Neuronal stem cell (in vitro differentiated cells): ENCODE results near the gene HDC.
A peak's percentile ranks its signal among the peaks of the same experiment; 100 is the strongest.

Experiments used
- DNase-seq: peaks from one replicate; pipeline ENCODE4 v3.0.0-alpha.2; 2013; ENCODE audit warnings: low spot score
- H2AFZ ChIP-seq: one replicate; pipeline ENCODE4 v1.6.1; 2013; ENCODE audit warnings: mild to moderate bottlenecking, low read length, inconsistent platforms
- H2AK5ac ChIP-seq: 2 replicates; pipeline ENCODE4 v1.6.1; 2013; ENCODE audit warnings: low read depth, mild to moderate bottlenecking, inconsistent platforms, low read length, moderate library complexity, mixed read lengths
- H2BK120ac ChIP-seq: 2 replicates; pipeline ENCODE4 v1.6.1; 2013; ENCODE audit warnings: low read depth, mild to moderate bottlenecking, inconsistent platforms, low read length, moderate library complexity, mixed read lengths
- H2BK12ac ChIP-seq: one replicate; pipeline ENCODE4 v1.6.1; 2013; ENCODE audit warnings: low read length, inconsistent platforms
- H2BK15ac ChIP-seq: 2 replicates; pipeline ENCODE4 v1.6.1; 2013; ENCODE audit warnings: mild to moderate bottlenecking, low read length, inconsistent platforms, mixed read lengths
- H2BK5ac ChIP-seq: one replicate; pipeline ENCODE4 v1.6.1; 2013; ENCODE audit warnings: inconsistent platforms, mild to moderate bottlenecking, low read length, moderate library complexity
- H3K14ac ChIP-seq: one replicate; pipeline ENCODE4 v1.6.1; 2013; ENCODE audit warnings: low read length, inconsistent platforms
- H3K18ac ChIP-seq: 2 replicates; pipeline ENCODE4 v1.6.1; 2013; ENCODE audit warnings: low read length, inconsistent platforms
- H3K23ac ChIP-seq: 2 replicates; pipeline ENCODE4 v1.6.1; 2013; ENCODE audit warnings: low read depth, mild to moderate bottlenecking, mixed read lengths, low read length, inconsistent platforms; ENCODE audit not compliant: poor library complexity
- H3K27ac ChIP-seq: replicated peaks from 3 replicates; pipeline ENCODE4 v1.5.1; 2013; ENCODE audit warnings: low read length, inconsistent platforms
- H3K27me3 ChIP-seq, 3 experiments: 2 replicates each; pipeline ENCODE4 v1.6.1; 2013; ENCODE audit warnings: low read length in 3 of 3, mild to moderate bottlenecking in 2 of 3, inconsistent platforms in 1 of 3, low read depth in 1 of 3, mixed read lengths in 1 of 3, moderate library complexity in 1 of 3; ENCODE audit not compliant: control insufficient read depth in 3 of 3, insufficient read depth in 3 of 3
- H3K36me3 ChIP-seq, 2 donors: replicated peaks in 1 of 2; 2 replicates each; pipeline ENCODE4 v1.6.1; 2013; ENCODE audit warnings: low read length in 2 of 2; ENCODE audit not compliant: control insufficient read depth in 2 of 2, insufficient read depth in 2 of 2
- H3K4ac ChIP-seq: 2 replicates; pipeline ENCODE4 v1.6.1; 2013; ENCODE audit warnings: inconsistent platforms, mild to moderate bottlenecking, low read length, moderate library complexity
- H3K4me1 ChIP-seq, 2 donors: 1 replicate in 1 of 2; 2 replicates in 1 of 2; pipeline ENCODE4 v1.6.1; 2013; ENCODE audit warnings: low read length in 2 of 2, low read depth in 1 of 2; ENCODE audit not compliant: control insufficient read depth in 2 of 2, insufficient read depth in 1 of 2
- H3K4me2 ChIP-seq: one replicate; pipeline ENCODE4 v1.6.1; 2013; ENCODE audit warnings: mild to moderate bottlenecking, low read length, inconsistent platforms; ENCODE audit not compliant: insufficient read depth, poor library complexity, severe bottlenecking
- H3K4me3 ChIP-seq, 2 donors: 2 replicates each; pipeline ENCODE4 v1.5.1; 2013; ENCODE audit warnings: low read length in 2 of 2, mild to moderate bottlenecking in 2 of 2, inconsistent platforms in 1 of 2, moderate library complexity in 1 of 2
- H3K79me1 ChIP-seq: one replicate; pipeline ENCODE4 v1.6.1; 2013; ENCODE audit warnings: low read depth, mild to moderate bottlenecking, inconsistent platforms, low read length, moderate library complexity
- H3K9ac ChIP-seq: one replicate; pipeline ENCODE4 v1.6.1; 2013; ENCODE audit warnings: mild to moderate bottlenecking, low read depth, low read length, inconsistent platforms; ENCODE audit not compliant: poor library complexity
- H3K9me3 ChIP-seq, 2 donors: replicated peaks in 1 of 2; 2 replicates each; pipeline versions ENCODE3 to v1.6.1; 2013; ENCODE audit warnings: low read length in 2 of 2, mild to moderate bottlenecking in 2 of 2, inconsistent platforms in 1 of 2, low read depth in 1 of 2, mixed read lengths in 1 of 2, moderate library complexity in 1 of 2; ENCODE audit not compliant: control insufficient read depth in 2 of 2, insufficient read depth in 1 of 2
- H4K8ac ChIP-seq: one replicate; pipeline ENCODE4 v1.6.1; 2013; ENCODE audit warnings: low read depth, mild to moderate bottlenecking, inconsistent platforms, low read length, moderate library complexity
- H4K91ac ChIP-seq: one replicate; pipeline ENCODE4 v1.6.1; 2013; ENCODE audit warnings: low read length, low read depth, mild to moderate bottlenecking, inconsistent platforms; ENCODE audit not compliant: poor library complexity
- WGBS, 2 donors: extraction: QIAGEN DNeasy Blood & Tissue Kit; methylation state at CpG; one replicate each; pipeline ENCODE4 v1.1.7; 2013; ENCODE audit warnings: missing lambda C conversion rate in 2 of 2, mixed read lengths in 1 of 2; ENCODE audit not compliant: insufficient read length in 2 of 2, insufficient replicate concordance in 1 of 2; ENCODE audit errors: extremely low coverage in 2 of 2; 5-methylcytosine and 5-hydroxymethylcytosine counted together

Gene HDC

GRCh38 chr15:50287324-50288116, 22.0 kb upstream of the HDC start:
- Histone ChIP-seq H3K9me3 (no peaks in the 10 kb centered on the region), H4K91ac (no peak overlapping the region), H3K79me1 (no peaks in the 10 kb centered on the region), H2BK5ac (no peak overlapping the region), H2BK120ac (no peak overlapping the region), H3K23ac (no peak overlapping the region), H3K4me2 (no peak overlapping the region), H2AFZ (no peak overlapping the region), H3K36me3 (peaks cover 4 to 72% of the 10 kb centered on the region in 2 donors), H3K9ac (no peak overlapping the region), H3K14ac (no peak overlapping the region), H2BK12ac (no peak overlapping the region), H3K4me3 (no peak overlapping the region), H2AK5ac (no peak overlapping the region), H3K4ac (no peak overlapping the region), H3K18ac (no peak overlapping the region), H3K27ac (no peak overlapping the region), H2BK15ac (no peak overlapping the region), H4K8ac (no peak overlapping the region), H3K27me3 (no peaks in the 10 kb centered on the region), H3K4me1 (no peaks in the 10 kb centered on the region)
- no CpG with 5 or more reads among the region's 6 CpGs for WGBS, 2 donors
- DNase-seq = no peak

GRCh38 chr15:50281427-50281826, 15.9 kb upstream of the HDC start:
- no peak overlapping the region for H2AK5ac ChIP-seq
- peaks cover 0 to 4% of the 10 kb centered on the region in 2 donors for H3K4me1 ChIP-seq
- no peak overlapping the region for H3K4ac ChIP-seq
- H4K91ac ChIP-seq = no peak overlapping the region
- no CpG with 5 or more reads among the region's 5 CpGs for WGBS, 2 donors
- no peak overlapping the region for H3K9ac ChIP-seq
- H3K4me2 ChIP-seq = no peak overlapping the region
- no peak overlapping the region for H3K14ac ChIP-seq
- no peak overlapping the region for H2BK15ac ChIP-seq
- no peak overlapping the region for H3K18ac ChIP-seq
- no peak for DNase-seq
- H2BK5ac ChIP-seq = no peak overlapping the region
- H3K9me3 ChIP-seq = no peaks in the 10 kb centered on the region
- H3K27ac ChIP-seq = no peak overlapping the region
- no peak overlapping the region for H3K4me3 ChIP-seq
- H4K8ac ChIP-seq = no peak overlapping the region
- no peaks in the 10 kb centered on the region for H3K79me1 ChIP-seq
- H2BK120ac ChIP-seq = no peak overlapping the region
- H2AFZ ChIP-seq = no peak overlapping the region
- no peak overlapping the region for H2BK12ac ChIP-seq
- peaks cover 0 to 48% of the 10 kb centered on the region in 2 donors for H3K36me3 ChIP-seq
- H3K23ac ChIP-seq = no peak overlapping the region
- H3K27me3 ChIP-seq = peaks cover 0 to 2% (median 0%) of the 10 kb centered on the region in 3 experiments

- H4K8ac ChIP-seq = no peak overlapping the region
- peaks cover 0 to 37% of the 10 kb centered on the region in 2 donors for H3K36me3 ChIP-seq
- no peak overlapping the region for H3K4me3 ChIP-seq
- H3K27ac ChIP-seq = no peak overlapping the region
- no peak overlapping the region for H2BK12ac ChIP-seq
- H2BK120ac ChIP-seq = no peak overlapping the region
- DNase-seq = no peak
- peaks cover 0 to 4% of the 10 kb centered on the region in 2 donors for H3K4me1 ChIP-seq
- H3K79me1 ChIP-seq = no peaks in the 10 kb centered on the region
- H2AFZ ChIP-seq = no peak overlapping the region
- H3K23ac ChIP-seq = no peak overlapping the region
- H3K14ac ChIP-seq = no peak overlapping the region
- WGBS, 2 donors = no CpG with 5 or more reads among the region's 3 CpGs
- no peak overlapping the region for H3K4ac ChIP-seq
- H4K91ac ChIP-seq = no peak overlapping the region
- H3K9ac ChIP-seq = no peak overlapping the region
- no peaks in the 10 kb centered on the region for H3K9me3 ChIP-seq
- peak overlapping the region; percentile 63 for H2AK5ac ChIP-seq
- no peak overlapping the region for H2BK5ac ChIP-seq
- no peak overlapping the region for H3K18ac ChIP-seq
- no peak overlapping the region for H2BK15ac ChIP-seq
- H3K27me3 ChIP-seq = peaks cover 0 to 2% (median 0%) of the 10 kb centered on the region in 3 experiments
- no peak overlapping the region for H3K4me2 ChIP-seq
Measured at GRCh38 chr15:50280271-50280670, 14.7 kb upstream of the HDC start.

- Histone ChIP-seq H3K9ac (no peak overlapping the region), H2BK5ac (no peak overlapping the region), H2BK120ac (no peak overlapping the region), H3K4ac (no peak overlapping the region), H3K4me2 (no peak overlapping the region), H3K36me3 (peaks cover 0 to 21% of the 10 kb centered on the region in 2 donors), H2AK5ac (no peak overlapping the region), H3K4me1 (peaks cover 0 to 4% of the 10 kb centered on the region in 2 donors), H3K14ac (no peak overlapping the region), H4K91ac (no peak overlapping the region), H3K27me3 (peaks cover 0 to 2% (median 0%) of the 10 kb centered on the region in 3 experiments), H3K18ac (no peak overlapping the region), H2BK15ac (no peak overlapping the region), H2AFZ (no peak overlapping the region), H2BK12ac (no peak overlapping the region), H3K9me3 (no peaks in the 10 kb centered on the region), H3K23ac (no peak overlapping the region), H3K27ac (no peak overlapping the region), H3K4me3 (no peak overlapping the region), H4K8ac (no peak overlapping the region), H3K79me1 (no peaks in the 10 kb centered on the region)
- no peak for DNase-seq
- no CpG with 5 or more reads among the region's 4 CpGs for WGBS, 2 donors
Measured at GRCh38 chr15:50278496-50278895, 13.0 kb upstream of the HDC start.
